Activated gamma-delta T cell treated with anti-CD3 and anti-CD28 coated beads, Interleukin-2, amount 50 U/mL, for 16 hours (primary cell): ENCODE results near the gene CRYZ.
"Not testable (repeated sequence)": the region's sequence is repeated elsewhere in the genome, so short reads cannot be mapped to it uniquely, and the experiment has no call there.

ENCODE experiments used
- DNase-seq: peaks from one replicate; pipeline ENCODE4 v3.0.0-alpha.2; 2020; ENCODE audit warnings: low read depth

Gene CRYZ, protein sequence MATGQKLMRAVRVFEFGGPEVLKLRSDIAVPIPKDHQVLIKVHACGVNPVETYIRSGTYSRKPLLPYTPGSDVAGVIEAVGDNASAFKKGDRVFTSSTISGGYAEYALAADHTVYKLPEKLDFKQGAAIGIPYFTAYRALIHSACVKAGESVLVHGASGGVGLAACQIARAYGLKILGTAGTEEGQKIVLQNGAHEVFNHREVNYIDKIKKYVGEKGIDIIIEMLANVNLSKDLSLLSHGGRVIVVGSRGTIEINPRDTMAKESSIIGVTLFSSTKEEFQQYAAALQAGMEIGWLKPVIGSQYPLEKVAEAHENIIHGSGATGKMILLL

GRCh38 chr1:74732960-74733603 is at the start of gene CRYZ, which contains the start of gene TYW3:
Gene CRYZ, minus strand, starts transcription at chr1:74733050. Its CDS starts 8,229 bp downstream, at chr1:74724821.
Gene TYW3, plus strand, starts transcription at chr1:74733152. Its CDS starts 93 bp downstream, at chr1:74733245.
- DNase-seq: peak; percentile 70

DNA sequence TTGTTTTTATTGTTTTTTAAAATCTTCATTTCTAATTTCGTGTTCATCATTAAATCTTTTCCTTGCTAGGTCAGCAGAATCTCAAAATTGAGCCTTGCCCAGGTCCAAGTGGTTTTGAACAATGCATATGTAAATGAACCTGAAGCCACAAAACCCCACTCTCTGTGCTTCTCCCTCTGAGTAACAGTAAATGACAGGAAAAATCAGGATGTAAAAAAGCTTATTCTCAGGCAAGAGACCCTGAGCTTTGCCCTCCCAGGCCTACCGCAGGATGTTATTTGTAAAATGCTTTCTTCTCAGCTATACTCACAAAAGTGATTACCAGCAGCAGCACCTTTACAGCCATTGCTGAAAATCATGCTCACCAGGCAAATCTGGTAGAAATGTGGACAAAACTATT is 47.7 kb upstream of the CRYZ start:
- DNase-seq: no peak

GRCh38 chr1:74779750-74780149 is 46.9 kb upstream of the CRYZ start:
- DNase-seq: no peak

DNA sequence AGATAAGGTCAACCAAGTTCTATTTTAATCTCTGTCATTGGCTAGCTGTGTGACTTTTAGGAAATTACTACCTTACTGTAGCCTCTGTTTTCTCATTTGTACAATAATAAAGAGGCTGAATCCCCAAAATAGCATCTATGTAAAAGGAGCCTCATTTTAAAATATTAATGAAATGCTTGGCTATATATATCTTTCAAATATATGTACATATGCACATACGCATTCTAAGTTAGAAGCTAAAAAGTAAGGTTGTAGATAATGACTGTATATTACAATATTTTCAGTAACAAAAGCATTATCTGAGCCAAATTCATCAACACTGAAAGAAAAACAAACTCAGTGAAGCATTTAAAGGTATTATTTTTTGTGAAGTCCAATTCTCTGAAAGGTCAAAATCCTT is 44.7 kb upstream of the CRYZ start:
- DNase-seq: no peak

DNA sequence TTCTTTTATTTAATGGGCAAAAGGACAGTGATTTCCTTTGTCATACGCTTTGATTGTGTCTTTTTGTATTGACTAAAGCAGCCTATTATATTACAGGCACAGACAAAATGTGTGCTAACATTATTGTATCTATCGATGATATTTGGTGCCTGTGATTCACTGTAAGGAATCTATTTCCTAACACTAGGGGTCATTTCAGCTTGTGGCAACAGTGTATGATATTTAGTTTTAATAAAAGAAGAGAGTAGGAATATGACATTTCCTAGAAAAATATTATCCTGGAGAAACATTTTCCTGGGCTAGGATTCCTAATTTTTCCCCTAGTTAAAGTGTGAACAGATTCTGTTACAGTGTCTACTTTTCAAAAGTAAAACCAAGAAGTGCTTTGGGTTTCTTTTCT is 42.9 kb upstream of the CRYZ start:
- DNase-seq: no peak

- DNase-seq: no peak
Observed at GRCh38 chr1:74773582-74773981, 40.7 kb upstream of the CRYZ start.

DNA sequence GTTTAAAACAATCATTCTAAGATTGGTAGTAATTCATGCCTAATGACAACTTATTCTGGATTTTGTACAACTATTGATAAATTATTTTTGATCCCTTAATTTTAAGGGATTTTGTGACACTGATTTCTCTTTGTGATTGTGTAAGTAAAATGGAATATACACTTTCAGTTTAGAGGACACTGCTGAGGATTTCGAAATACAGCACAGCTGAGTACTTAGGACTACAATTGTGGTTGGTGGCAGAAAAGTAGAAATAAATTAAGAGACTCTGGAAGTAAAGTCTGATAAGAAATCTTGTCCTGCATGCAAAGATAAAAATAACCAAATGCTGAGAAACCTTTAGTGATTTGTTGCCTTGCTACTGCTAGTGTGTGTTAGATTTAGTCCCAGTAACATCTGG is 40.1 kb upstream of the CRYZ start:
- no peak for DNase-seq

- no peak for DNase-seq
Observed at GRCh38 chr1:74771913-74772515, 39.2 kb upstream of the CRYZ start.

DNA sequence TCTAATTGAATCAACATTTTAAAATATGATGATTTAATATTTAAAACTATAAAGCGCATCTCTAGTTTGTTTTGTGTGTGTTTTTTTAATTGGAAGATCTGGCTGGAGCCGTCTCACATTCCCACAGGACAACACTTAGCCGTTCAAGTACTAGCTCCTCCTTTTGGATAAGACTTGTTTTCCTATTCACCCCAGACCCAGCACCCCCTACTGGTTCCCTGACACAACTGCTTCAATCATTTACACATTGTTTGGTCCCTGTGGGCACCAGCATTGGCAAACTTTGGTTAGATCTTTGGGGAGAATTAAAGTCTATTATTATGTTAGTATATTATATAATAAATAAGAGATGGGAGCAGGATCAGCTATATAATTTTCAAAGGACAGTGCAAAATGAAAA is 34.6 kb upstream of the CRYZ start:
- no peak for DNase-seq

DNA sequence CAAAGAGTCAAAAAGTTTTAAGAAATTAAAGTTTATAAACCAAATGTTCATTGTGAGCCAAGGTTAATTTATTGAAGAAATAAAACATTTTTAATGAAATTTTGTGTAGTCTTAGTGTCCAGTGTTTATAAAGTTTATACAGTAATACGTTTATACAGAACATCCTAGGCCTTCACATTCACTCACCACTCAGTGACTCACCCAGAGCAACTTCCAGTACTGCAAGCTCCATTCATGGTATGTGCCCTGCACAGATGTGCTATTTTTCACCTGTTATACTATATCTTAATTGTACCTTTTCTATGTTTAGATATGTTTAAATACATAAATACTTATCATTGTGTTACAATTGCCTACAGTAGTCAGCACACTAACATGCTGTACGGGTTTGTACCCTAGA is 33.7 kb upstream of the CRYZ start:
- DNase-seq: no peak

DNA sequence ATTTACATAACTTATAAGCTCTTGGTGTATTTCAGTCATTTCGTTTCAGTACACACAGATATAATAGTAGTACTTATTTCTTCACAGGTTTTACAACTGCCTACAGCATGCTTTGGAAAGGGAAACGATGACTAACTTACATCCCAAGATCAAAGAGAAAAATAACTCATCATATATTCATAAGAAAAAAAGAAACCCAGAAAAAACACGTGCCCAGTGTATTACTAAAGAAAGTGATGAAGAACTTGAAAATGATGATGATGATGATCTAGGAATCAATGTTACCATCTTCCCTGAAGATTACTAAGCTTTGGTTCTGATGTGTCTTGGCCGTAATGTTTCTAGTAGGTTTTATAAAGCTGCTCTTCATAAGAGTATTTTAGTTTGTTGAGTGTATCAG is 31.0 kb upstream of the CRYZ start:
- DNase-seq: no peak

- not testable (repeated sequence) for DNase-seq
Observed at GRCh38 chr1:74756650-74757049, 23.8 kb upstream of the CRYZ start.

DNA sequence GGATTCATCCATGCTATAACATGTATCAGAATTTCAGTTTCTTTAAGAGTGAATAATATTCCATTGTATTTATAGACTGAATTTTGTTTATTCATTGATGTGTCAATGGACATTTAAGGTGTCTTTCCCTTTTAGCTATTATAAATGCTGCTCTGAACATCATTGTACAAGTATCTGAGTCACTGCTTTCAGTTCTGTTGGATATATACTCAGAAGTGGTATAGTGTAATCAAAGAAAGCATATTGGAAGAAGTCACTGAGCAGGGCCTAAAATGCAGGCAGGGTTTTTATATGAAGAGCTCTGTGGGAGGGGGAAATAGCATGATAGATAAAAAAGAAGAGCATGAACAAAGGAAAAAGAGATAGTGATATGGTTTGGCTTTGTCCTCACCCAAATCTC is 22.6 kb upstream of the CRYZ start:
- DNase-seq: no peak

DNA sequence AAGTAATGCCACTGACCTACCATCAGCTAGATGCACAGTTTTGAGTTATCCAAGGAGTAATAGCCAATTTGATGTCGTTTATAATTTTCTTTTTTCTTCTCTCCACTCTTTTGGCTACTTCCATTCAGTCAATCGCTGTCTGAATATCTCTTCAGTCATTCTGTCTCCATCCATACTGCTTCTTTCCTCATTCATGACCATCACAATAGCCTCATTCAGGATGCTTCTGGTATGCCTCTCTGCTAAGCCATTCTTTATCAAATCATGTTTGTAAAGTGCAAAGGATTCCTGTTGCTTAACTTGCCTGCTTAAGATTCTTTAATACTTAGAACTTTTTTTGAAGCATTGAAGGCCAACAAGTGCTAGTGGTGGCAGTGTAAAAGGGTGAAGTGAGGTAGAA is 20.3 kb upstream of the CRYZ start:
- no peak for DNase-seq

- no peak for DNase-seq
Observed at GRCh38 chr1:74748960-74749359, 16.1 kb upstream of the CRYZ start.

DNA sequence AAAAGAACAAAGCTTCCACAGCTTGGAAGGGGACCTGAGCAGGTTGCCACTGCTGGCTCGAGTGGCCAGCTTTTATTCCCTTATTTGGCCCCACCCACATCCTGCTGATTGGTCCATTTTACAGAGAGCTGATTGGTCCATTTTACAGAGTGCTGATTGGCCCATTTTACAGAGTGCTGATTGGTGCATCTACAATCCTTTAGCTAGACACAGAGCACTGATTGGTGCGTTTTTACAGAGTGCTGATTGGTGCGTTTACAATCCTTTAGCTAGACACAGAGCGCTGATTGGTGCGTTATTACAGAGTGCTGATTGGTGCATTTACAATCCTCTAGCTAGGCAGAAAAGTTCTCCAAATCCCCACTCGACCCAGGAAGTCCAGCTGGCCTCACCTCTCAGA is 12.4 kb upstream of the CRYZ start:
- DNase-seq: not testable (repeated sequence)

- DNase-seq: not testable (repeated sequence)
Observed at GRCh38 chr1:74740307-74740980, 7.6 kb upstream of the CRYZ start.

DNA sequence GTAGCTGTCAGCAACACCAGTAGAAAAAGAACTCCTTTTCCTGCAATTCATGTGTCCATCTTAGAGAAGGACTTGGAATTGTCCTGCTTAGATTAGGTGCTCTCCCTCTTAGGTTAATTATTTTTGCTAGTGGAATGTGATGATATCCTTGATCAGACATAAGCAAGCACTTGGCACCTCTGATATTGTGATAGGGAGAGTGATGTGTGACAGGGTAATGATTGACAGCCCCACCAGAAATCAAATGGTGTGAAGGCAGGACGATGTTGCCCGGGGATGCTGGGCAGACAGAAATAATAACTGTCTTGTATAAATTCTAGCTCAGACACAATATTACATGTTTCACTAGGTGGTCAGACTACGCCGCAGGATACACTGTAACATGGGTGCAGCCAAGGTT is 4.5 kb upstream of the CRYZ start:
- no peak for DNase-seq

GRCh38 chr1:74733604-74734484 is 994 bp upstream of the CRYZ start:
- DNase-seq: peak; percentile 8

GRCh38 chr1:74732071-74732946 is 541 bp downstream of the CRYZ start:
- not testable (repeated sequence) for DNase-seq
